Duodenal mucosa (tissue), 2 donors: ENCODE measurements around the gene PCDHA7.
"Not testable (repeated sequence)": the region's sequence is repeated elsewhere in the genome, so short reads cannot be mapped to it uniquely, and the experiment has no call there.

ENCODE experiments used
- H3K27ac ChIP-seq: one replicate; pipeline ENCODE4 v1.7.0; 2013; ENCODE audit warnings: low read depth, low read length
- H3K27me3 ChIP-seq, 2 donors: one replicate each; pipeline ENCODE4 v1.7.0; 2013; ENCODE audit warnings: low read length in 2 of 2, control low read depth in 1 of 2; ENCODE audit not compliant: insufficient read depth in 2 of 2, control insufficient read depth in 1 of 2
- H3K36me3 ChIP-seq, 2 donors: one replicate each; pipeline ENCODE4 v1.7.0; 2013; ENCODE audit warnings: low read length in 2 of 2, control low read depth in 1 of 2; ENCODE audit not compliant: insufficient read depth in 2 of 2, control insufficient read depth in 1 of 2
- H3K4me1 ChIP-seq, 2 donors: one replicate each; pipeline ENCODE4 v1.7.0; 2013; ENCODE audit warnings: low read length in 2 of 2, control low read depth in 1 of 2; ENCODE audit not compliant: insufficient read depth in 2 of 2, control insufficient read depth in 1 of 2
- H3K4me3 ChIP-seq, 2 donors: one replicate each; pipeline ENCODE4 v1.7.0; 2013; ENCODE audit warnings: low read length in 2 of 2, low read depth in 1 of 2
- H3K9ac ChIP-seq, 2 donors: one replicate each; pipeline ENCODE4 v1.7.0; 2013; ENCODE audit warnings: low read length in 2 of 2, low read depth in 1 of 2
- H3K9me3 ChIP-seq, 2 donors: one replicate each; pipeline ENCODE4 v1.7.0; 2013; ENCODE audit warnings: low read length in 2 of 2, control low read depth in 1 of 2; ENCODE audit not compliant: control insufficient read depth in 1 of 2

PCDHA7 gene

DNA sequence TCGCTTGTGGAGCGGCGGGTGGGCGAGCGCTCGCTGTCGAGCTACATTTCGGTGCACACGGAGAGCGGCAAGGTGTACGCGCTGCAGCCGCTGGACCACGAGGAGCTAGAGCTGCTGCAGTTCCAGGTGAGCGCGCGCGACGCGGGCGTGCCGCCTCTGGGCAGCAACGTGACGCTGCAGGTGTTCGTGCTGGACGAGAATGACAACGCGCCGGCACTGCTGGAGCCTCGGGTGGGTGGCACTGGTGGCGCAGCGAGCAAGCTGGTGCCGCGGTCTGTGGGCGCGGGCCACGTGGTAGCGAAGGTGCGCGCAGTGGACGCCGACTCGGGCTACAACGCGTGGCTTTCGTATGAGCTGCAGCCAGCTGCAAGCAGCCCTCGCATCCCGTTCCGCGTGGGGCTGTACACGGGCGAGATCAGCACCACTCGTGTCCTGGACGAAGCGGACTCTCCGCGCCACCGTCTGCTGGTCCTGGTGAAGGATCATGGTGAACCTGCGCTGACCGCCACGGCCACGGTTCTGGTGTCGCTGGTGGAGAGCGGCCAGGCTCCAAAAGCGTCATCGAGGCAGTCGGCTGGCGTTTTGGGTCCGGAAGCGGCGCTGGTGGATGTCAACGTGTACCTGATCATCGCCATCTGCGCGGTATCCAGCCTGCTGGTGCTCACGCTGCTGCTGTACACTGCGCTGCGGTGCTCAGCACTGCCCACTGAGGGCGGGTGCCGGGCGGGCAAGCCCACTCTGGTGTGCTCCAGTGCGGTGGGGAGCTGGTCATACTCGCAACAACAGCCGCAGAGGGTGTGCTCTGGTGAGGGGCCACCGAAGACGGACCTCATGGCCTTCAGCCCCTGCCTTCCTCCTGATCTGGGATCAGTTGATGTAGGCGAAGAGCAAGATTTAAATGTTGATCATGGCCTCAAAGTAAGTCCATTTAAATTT is 9.0 kb downstream of the PCDHA7 start:
- no peaks in the 10 kb centered on the region for H3K27me3 ChIP-seq
- H3K4me1 ChIP-seq = no peaks in the 10 kb centered on the region
- H3K4me3 ChIP-seq = no peak overlapping the region
- H3K9me3 ChIP-seq = peaks cover 4 to 17% of the 10 kb centered on the region in 2 donors
- no peak overlapping the region for H3K9ac ChIP-seq
- H3K27ac ChIP-seq = no peak overlapping the region
- no peaks in the 10 kb centered on the region for H3K36me3 ChIP-seq

DNA sequence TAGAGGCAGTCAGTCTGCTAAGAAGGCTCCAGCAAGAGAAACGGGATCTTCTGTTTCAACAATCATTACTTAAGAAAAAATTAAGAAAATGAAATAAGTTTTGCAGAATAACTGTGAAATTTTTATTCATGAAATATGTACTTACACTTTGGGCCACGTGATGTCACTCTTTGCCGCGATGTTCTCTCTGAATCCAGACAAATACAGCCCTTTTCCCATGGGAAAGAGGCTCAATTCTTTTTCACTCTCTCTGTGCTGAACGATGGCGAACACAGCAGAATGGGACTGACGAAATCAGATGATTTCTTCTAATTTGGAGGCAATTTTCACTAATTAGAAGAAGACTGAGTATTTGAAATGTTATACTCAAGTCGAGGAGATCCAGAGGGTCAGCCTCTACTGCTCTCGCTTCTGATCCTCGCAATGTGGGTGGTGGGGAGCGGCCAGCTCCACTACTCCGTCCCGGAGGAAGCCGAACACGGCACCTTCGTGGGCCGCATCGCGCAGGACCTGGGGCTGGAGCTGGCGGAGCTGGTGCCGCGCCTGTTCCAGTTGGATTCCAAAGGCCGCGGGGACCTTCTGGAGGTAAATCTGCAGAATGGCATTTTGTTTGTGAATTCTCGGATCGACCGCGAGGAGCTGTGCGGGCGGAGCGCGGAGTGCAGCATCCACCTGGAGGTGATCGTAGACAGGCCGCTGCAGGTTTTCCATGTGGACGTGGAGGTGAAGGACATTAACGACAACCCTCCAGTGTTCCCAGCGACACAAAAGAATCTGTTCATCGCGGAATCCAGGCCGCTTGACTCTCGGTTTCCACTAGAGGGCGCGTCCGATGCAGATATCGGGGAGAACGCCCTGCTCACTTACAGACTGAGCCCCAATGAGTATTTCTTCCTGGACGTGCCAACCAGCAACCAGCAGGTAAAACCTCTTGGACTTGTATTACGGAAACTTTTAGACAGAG is 14.4 kb downstream of the PCDHA7 start, which contains the start of gene PCDHA9:
Gene PCDHA9, plus strand, starts transcription at position 244 of the 964 bp plus-strand sequence. Its CDS starts 114 bp downstream, at position 358.
- H3K27me3 ChIP-seq, H3K27ac ChIP-seq: not testable (repeated sequence)
- peaks cover 0 to 14% of the 10 kb centered on the region in 2 donors for H3K9me3 ChIP-seq

DNA sequence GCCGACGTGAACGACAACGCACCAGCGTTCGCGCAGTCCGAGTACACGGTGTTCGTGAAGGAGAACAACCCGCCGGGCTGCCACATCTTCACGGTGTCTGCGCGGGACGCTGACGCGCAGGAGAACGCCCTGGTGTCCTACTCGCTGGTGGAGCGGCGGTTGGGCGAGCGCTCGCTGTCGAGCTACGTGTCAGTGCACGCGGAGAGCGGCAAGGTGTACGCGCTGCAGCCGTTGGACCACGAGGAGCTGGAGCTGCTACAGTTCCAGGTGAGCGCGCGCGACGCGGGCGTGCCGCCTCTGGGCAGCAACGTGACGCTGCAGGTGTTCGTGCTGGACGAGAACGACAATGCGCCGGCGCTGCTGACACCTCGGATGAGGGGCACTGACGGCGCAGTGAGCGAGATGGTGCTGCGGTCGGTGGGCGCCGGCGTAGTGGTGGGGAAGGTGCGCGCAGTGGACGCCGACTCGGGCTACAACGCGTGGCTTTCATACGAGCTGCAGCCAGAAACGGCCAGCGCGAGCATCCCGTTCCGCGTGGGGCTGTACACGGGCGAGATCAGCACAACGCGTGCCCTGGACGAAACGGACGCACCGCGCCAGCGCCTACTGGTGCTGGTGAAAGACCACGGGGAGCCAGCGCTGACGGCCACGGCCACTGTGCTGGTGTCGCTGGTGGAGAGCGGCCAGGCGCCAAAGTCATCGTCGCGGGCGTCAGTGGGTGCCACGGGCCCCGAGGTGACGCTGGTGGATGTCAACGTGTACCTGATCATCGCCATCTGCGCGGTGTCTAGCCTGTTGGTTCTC is 16.0 kb downstream of the PCDHA7 start:
- peaks cover 0 to 14% of the 10 kb centered on the region in 2 donors for H3K9me3 ChIP-seq
- H3K4me3 ChIP-seq, H3K36me3 ChIP-seq: not testable (repeated sequence)

More for the DNA sequence above, 14.4 kb downstream of the PCDHA7 start, which contains the start of gene PCDHA9:
- not testable (repeated sequence) for H3K9ac ChIP-seq, H3K4me3 ChIP-seq, H3K4me1 ChIP-seq, H3K36me3 ChIP-seq

GRCh38 chr5:140855772-140856674 is 22.0 kb downstream of the PCDHA7 start, which contains the start of gene PCDHA10:
TSS of gene PCDHA10 (plus strand) at chr5:140855897. CDS start at chr5:140856049, 152 bp downstream.
- peak within 1 kb of the TSS; percentile 22 to 43 for H3K4me3 ChIP-seq
- H3K4me1 ChIP-seq = no peaks in the 10 kb centered on the region
- no peak within 1 kb of the TSS for H3K9ac ChIP-seq
- no peaks in the 10 kb centered on the region for H3K36me3 ChIP-seq
- H3K9me3 ChIP-seq = peaks cover 15 to 27% of the 10 kb centered on the region in 2 donors
- no peak within 1 kb of the TSS for H3K27ac ChIP-seq
- no peaks in the 10 kb centered on the region for H3K27me3 ChIP-seq

More for the DNA sequence above, 16.0 kb downstream of the PCDHA7 start:
- H3K9ac ChIP-seq, H3K4me1 ChIP-seq, H3K27me3 ChIP-seq, H3K27ac ChIP-seq: not testable (repeated sequence)

- Histone ChIP-seq H3K9ac (no peak overlapping the region), H3K27ac (no peak overlapping the region), H3K9me3 (peaks cover 28 to 32% of the 10 kb centered on the region in 2 donors), H3K4me1 (no peaks in the 10 kb centered on the region), H3K27me3 (no peaks in the 10 kb centered on the region), H3K4me3 (no peak overlapping the region), H3K36me3 (no peaks in the 10 kb centered on the region)
Measured at GRCh38 chr5:140857177-140857986, 23.3 kb downstream of the PCDHA7 start.

DNA sequence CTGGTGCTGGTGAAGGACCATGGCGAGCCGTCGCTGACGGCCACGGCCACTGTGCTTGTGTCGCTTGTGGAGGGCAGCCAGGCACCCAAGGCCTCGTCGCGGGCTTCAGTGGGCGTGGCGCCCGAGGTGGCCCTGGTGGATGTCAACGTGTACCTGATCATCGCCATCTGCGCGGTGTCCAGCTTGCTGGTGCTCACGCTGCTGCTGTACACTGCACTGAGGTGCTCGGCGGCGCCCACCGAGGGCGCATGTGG is 23.8 kb downstream of the PCDHA7 start:
- Histone ChIP-seq H3K9me3 (peaks cover 30 to 37% of the 10 kb centered on the region in 2 donors), H3K27ac (no peak overlapping the region), H3K27me3 (no peaks in the 10 kb centered on the region), H3K4me1 (no peaks in the 10 kb centered on the region), H3K9ac (no peak overlapping the region), H3K4me3 (no peak overlapping the region), H3K36me3 (no peaks in the 10 kb centered on the region)

GRCh38 chr5:140862441-140863295 is 28.6 kb downstream of the PCDHA7 start:
- Histone ChIP-seq H3K4me3 (no peak overlapping the region), H3K9ac (no peak overlapping the region), H3K4me1 (no peaks in the 10 kb centered on the region), H3K9me3 (peaks cover 17 to 21% of the 10 kb centered on the region in 2 donors), H3K27me3 (no peaks in the 10 kb centered on the region), H3K27ac (no peak overlapping the region), H3K36me3 (no peaks in the 10 kb centered on the region)
